H1 (cell line): ENCODE data around the gene TBX15. TPM values are rescaled to one million over a fixed set of nuclear protein-coding genes. Genes with fewer than 3 reads are reported as not detected.

Experiments
- EGR1 ChIP-seq: IDR thresholded peaks from 2 replicates; pipeline ENCODE4 v1.6.1; 2011; ENCODE audit warnings: low read depth, low read length, borderline replicate concordance
- HDAC6 ChIP-seq: IDR thresholded peaks from one replicate; pipeline ENCODE4 v1.7.1; 2012; ENCODE audit warnings: low read depth, mild to moderate bottlenecking, inconsistent platforms, low read length, moderate library complexity
- USF2 ChIP-seq: IDR thresholded peaks from 2 replicates; pipeline ENCODE4 v1.6.1; 2011; ENCODE audit warnings: low read length, improper control_type of control experiment
- polyA plus RNA-seq, 7 experiments: library from polyadenylated mRNA; depleted of rRNA in 3 of 7; stranded (reverse) in 5 of 7; unstranded in 2 of 7; fragments of >200 nt in 5 of 7; fragments of 200-250 nt in 2 of 7; gene quantifications; 1 replicate in 5 of 7; 2 replicates in 1 of 7; 4 replicates in 1 of 7; pipeline versions ENCODE4 v1.2.1 to v1.2.3, GENCODE V29; 2011 to 2013; ENCODE audit warnings: missing spikeins in 2 of 7, mixed read lengths in 2 of 7
- total RNA-seq: library from RNA; stranded (reverse); fragmentation: NEBNext Ultra II Directional; extraction: Animal tissue kit (Norgen Biotek cat#: 25700); gene quantifications from 2 replicates; pipeline ENCODE4 v1.2.1, GENCODE V29; 2021
- TF ChIP-seq, protein P1 (sequence below): fragments of 300-600 bp; sonication (generic); IDR thresholded peaks from 2 replicates; pipeline ENCODE4 v1.7.1; 2012; ENCODE audit warnings: low read length, moderate library complexity, mild to moderate bottlenecking, inconsistent platforms; ENCODE audit not compliant: insufficient replicate concordance

The TBX15 gene
- total and polyA plus RNA-seq, 2 of the 8 experiments (the other 6 are each of a cell fraction or from before 2014, with no cell fraction given) = 0.14 to 0.24 TPM

- no peak for TF ChIP-seq USF2
- TF ChIP-seq HDAC6 = no peak
- TF ChIP-seq, protein P1, sequence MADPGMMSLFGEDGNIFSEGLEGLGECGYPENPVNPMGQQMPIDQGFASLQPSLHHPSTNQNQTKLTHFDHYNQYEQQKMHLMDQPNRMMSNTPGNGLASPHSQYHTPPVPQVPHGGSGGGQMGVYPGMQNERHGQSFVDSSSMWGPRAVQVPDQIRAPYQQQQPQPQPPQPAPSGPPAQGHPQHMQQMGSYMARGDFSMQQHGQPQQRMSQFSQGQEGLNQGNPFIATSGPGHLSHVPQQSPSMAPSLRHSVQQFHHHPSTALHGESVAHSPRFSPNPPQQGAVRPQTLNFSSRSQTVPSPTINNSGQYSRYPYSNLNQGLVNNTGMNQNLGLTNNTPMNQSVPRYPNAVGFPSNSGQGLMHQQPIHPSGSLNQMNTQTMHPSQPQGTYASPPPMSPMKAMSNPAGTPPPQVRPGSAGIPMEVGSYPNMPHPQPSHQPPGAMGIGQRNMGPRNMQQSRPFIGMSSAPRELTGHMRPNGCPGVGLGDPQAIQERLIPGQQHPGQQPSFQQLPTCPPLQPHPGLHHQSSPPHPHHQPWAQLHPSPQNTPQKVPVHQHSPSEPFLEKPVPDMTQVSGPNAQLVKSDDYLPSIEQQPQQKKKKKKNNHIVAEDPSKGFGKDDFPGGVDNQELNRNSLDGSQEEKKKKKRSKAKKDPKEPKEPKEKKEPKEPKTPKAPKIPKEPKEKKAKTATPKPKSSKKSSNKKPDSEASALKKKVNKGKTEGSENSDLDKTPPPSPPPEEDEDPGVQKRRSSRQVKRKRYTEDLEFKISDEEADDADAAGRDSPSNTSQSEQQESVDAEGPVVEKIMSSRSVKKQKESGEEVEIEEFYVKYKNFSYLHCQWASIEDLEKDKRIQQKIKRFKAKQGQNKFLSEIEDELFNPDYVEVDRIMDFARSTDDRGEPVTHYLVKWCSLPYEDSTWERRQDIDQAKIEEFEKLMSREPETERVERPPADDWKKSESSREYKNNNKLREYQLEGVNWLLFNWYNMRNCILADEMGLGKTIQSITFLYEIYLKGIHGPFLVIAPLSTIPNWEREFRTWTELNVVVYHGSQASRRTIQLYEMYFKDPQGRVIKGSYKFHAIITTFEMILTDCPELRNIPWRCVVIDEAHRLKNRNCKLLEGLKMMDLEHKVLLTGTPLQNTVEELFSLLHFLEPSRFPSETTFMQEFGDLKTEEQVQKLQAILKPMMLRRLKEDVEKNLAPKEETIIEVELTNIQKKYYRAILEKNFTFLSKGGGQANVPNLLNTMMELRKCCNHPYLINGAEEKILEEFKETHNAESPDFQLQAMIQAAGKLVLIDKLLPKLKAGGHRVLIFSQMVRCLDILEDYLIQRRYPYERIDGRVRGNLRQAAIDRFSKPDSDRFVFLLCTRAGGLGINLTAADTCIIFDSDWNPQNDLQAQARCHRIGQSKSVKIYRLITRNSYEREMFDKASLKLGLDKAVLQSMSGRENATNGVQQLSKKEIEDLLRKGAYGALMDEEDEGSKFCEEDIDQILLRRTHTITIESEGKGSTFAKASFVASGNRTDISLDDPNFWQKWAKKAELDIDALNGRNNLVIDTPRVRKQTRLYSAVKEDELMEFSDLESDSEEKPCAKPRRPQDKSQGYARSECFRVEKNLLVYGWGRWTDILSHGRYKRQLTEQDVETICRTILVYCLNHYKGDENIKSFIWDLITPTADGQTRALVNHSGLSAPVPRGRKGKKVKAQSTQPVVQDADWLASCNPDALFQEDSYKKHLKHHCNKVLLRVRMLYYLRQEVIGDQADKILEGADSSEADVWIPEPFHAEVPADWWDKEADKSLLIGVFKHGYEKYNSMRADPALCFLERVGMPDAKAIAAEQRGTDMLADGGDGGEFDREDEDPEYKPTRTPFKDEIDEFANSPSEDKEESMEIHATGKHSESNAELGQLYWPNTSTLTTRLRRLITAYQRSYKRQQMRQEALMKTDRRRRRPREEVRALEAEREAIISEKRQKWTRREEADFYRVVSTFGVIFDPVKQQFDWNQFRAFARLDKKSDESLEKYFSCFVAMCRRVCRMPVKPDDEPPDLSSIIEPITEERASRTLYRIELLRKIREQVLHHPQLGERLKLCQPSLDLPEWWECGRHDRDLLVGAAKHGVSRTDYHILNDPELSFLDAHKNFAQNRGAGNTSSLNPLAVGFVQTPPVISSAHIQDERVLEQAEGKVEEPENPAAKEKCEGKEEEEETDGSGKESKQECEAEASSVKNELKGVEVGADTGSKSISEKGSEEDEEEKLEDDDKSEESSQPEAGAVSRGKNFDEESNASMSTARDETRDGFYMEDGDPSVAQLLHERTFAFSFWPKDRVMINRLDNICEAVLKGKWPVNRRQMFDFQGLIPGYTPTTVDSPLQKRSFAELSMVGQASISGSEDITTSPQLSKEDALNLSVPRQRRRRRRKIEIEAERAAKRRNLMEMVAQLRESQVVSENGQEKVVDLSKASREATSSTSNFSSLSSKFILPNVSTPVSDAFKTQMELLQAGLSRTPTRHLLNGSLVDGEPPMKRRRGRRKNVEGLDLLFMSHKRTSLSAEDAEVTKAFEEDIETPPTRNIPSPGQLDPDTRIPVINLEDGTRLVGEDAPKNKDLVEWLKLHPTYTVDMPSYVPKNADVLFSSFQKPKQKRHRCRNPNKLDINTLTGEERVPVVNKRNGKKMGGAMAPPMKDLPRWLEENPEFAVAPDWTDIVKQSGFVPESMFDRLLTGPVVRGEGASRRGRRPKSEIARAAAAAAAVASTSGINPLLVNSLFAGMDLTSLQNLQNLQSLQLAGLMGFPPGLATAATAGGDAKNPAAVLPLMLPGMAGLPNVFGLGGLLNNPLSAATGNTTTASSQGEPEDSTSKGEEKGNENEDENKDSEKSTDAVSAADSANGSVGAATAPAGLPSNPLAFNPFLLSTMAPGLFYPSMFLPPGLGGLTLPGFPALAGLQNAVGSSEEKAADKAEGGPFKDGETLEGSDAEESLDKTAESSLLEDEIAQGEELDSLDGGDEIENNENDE = no peak
- TF ChIP-seq EGR1 = no peak
- TF ChIP-seq, all 59 proteins: peak for 0
Measured at GRCh38 chr1:118974661-118975060, 13.5 kb downstream of the TBX15 start (continued).
